Stimulated activated CD4-positive, alpha-beta T cell treated with anti-CD3 and anti-CD28 coated beads, TNF-alpha, amount 100 ng/mL, for 48 hours (primary cell): ENCODE data around the gene GRIK1.
A peak's percentile ranks its signal among the peaks of the same experiment; 100 is the strongest.

ENCODE experiments used
- DNase-seq, 3 donors: peaks; one replicate each; pipeline ENCODE4 v3.0.0-alpha.2; 2020; ENCODE audit warnings: low read depth in 3 of 3

The GRIK1 gene

DNA sequence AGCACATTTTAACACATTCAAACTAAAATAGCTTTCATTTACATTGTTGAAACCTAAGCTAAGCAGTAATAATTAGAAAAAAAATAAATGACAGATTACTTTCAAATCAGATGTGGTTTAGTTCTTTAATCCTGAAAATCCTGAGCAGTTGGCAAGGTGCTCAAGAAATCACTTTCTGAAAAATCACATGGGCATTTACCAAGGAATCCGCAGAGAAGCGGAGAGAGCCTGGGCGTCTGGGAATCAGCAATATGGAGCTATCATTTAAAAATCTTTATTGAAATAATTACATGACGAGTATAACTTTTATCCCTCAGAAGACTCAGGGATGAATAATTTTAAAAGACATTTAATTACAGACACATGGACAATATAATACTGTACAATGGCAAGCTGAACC is 30.2 kb downstream of the GRIK1 start:
- no peak for DNase-seq

- no peak for DNase-seq
Measured at GRCh38 chr21:29904359-29905282, 35.2 kb downstream of the GRIK1 start.

DNA sequence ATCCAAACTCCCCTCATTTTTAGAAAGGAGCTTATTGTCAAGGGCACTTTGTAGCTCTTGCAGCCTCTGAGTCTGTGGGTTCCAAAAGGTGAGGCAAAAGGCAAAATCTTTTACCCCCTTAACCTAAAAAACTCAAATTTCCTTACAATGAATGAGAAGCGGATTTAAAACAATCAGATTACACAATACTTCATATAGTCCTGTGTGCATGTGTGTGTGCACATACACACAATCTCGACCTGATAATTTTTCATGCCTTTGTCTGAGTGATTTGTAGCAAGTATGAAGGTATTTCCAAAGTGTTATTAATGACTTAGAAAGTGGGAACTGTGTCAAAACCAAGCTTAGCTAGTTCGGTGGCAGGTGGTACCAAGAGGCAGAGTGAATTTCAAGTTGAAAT is 42.9 kb downstream of the GRIK1 start:
- DNase-seq, result no peak

DNA sequence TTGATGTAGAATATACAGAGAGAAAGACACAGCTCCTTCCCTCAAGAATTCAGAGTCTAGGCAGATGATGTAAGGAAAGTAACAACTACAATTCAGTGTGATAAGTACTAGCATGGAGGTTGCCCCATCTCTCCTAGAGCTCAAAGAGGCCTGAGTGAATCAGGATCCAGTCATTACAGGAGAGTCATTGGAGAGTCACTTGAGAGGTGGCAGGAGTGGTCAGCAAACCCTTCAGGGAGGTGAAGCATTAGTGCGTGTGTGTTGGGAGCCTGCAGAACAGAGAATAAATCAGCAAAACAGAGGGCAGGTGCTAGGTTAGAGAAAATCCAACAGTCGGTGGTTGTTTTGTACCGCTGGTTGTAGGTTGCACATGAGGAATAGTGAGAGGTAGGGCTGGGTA is 46.1 kb downstream of the GRIK1 start:
- DNase-seq, result no peak

GRCh38 chr21:29892379-29892778 is 47.4 kb downstream of the GRIK1 start:
- DNase-seq, result no peak

- no peak for DNase-seq
Measured at GRCh38 chr21:29888437-29888836, 51.4 kb downstream of the GRIK1 start.

- no peak for DNase-seq
Measured at GRCh38 chr21:29887313-29888009, 52.3 kb downstream of the GRIK1 start.

DNA sequence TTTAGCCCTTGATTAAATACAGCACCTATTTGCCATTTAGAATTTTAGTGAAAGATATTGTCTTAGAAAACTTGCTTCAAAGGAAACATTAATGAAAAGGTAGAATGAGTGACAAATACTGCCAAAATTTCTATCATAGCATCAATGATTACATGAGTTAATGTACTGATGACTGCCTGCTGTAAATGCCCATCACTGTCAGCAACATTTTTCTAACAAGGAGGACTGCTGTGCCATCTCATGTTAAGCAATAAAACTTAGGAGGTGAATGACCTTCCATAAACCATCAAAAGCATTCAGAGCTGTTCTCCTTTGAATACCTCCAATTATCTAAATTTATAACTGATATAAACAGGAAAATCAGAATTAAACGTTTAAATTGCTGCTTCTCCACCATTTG is 54.3 kb downstream of the GRIK1 start:
- no peak for DNase-seq

- no peak for DNase-seq
Measured at GRCh38 chr21:29875873-29876272, 63.9 kb downstream of the GRIK1 start.

- DNase-seq, result no peak
Measured at GRCh38 chr21:29875036-29875716, 64.6 kb downstream of the GRIK1 start.

- no peak for DNase-seq
Measured at GRCh38 chr21:29873908-29874307, 65.9 kb downstream of the GRIK1 start.

DNA sequence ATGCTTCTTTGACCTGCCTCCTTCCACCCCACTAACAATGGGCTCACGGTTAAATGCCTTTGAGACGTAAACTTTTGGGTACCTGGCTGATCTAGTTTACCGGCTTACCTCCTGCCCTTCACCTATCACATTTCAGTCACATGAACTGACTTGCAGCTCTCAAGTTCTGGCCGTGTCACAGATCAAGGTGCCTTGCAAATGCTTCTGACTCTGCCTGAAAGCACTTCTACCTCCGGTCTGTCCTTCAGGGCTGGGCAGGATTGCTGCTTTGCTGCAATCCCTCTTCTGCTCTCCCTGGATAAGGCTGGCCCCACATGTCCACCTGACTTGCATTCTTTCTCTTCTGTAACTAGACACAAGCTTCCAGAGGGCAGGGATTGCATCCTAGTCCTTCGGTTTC is 69.0 kb downstream of the GRIK1 start:
- DNase-seq, result no peak

DNA sequence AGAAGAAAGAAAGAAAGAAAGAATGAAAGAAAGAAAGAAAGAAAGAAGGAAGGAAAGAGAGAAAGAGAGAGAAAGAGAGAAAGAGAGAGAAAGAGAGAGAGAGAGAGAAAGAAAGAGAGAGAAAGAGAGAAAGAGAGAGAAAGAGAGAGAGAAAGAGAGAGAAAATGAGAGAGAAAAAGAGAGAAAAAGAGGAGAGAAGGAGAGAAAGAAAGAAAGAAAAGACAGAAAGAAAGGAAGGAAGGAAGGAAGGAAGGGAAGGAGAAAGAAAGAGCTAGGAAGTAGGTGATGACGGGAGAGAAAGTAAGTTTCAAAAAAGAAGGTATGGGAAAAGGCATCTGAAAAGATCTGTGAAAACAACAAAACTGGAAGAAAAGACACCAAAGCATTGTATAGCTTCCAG is 72.0 kb downstream of the GRIK1 start:
- DNase-seq, result no peak

- no peak for DNase-seq
Measured at GRCh38 chr21:29860346-29860745, 79.5 kb downstream of the GRIK1 start.

- DNase-seq, result no peak
Measured at GRCh38 chr21:29857150-29857549, 82.6 kb downstream of the GRIK1 start.

- no peak for DNase-seq
Measured at GRCh38 chr21:29854795-29855194, 85.0 kb downstream of the GRIK1 start.

GRCh38 chr21:29851611-29852010 is 88.2 kb downstream of the GRIK1 start:
- no peak for DNase-seq

DNA sequence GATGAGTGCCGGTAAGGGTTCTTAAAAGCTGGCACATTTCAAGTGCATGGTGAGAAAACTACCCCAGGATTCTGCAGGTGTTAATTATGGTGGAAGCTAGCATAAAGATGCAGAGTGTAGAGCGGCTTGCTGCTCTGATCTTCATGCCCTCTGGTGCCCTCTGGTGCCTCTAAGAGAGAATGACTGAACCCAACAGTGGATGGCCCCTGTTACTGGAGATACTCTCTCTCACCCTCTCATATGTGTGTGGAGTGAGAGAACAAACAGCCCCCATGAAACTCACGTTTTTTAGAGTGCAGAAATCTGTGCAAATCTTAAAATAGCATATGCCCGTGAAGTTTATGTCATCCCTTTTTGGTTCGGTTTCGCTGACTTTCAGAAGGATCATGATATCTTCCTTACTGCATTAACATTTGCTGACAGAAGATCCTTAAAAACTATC is 90.0 kb downstream of the GRIK1 start:
- peak in 2 of 3 donors; percentile 10 to 13 for DNase-seq

- DNase-seq, result no peak
Measured at GRCh38 chr21:29843804-29844203, 96.0 kb downstream of the GRIK1 start.

DNA sequence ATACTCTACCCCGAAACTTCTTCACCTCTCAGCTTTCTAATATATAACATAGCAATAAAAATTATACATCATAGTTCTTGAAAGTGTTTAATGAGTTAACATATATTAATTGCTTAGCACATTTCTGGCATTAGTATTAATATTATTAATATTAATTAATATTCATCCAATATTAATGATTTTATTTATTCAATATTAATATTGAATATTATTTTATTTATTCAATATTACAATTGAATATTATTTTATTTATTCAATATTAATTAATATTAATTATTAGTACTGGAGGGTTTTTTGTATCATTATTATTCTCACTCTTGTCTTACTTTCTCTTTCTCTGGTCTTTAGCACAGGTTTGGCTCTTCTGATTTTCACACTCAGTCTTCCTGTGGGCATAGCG is 105.2 kb downstream of the GRIK1 start:
- DNase-seq, result no peak

- DNase-seq, result no peak
Measured at GRCh38 chr21:29832217-29832616, 107.6 kb downstream of the GRIK1 start.

- DNase-seq, result no peak
Measured at GRCh38 chr21:29829564-29830275, 110.1 kb downstream of the GRIK1 start.
